CD4-positive, CD25-positive, alpha-beta regulatory T cell (primary cell): Measurements from ENCODE around the gene NACC2. TPM values are rescaled to one million over a fixed set of nuclear protein-coding genes. Genes with fewer than 3 reads are reported as not detected.

Source experiments
- ATAC-seq, 2 donors: fragments of 150-1000 bp; cut with Tn5 transposase; one replicate each; pipeline ENCODE4 v1.10.0; 2021; ENCODE audit warnings: low read depth in 2 of 2, moderate number of reproducible peaks in 2 of 2, moderate library complexity in 1 of 2
- DNase-seq, 3 donors: peaks; one replicate each; pipeline versions ENCODE4 v3.0.0 to v3.0.0-alpha.2; 2012 to 2022; ENCODE audit warnings: mixed read lengths in 1 of 3
- H3K27ac ChIP-seq: one replicate; pipeline ENCODE4 v1.7.0; 2013; ENCODE audit warnings: mild to moderate bottlenecking, low read length; ENCODE audit not compliant: insufficient read depth, poor library complexity, severe bottlenecking
- H3K27me3 ChIP-seq: one replicate; pipeline ENCODE4 v1.7.0; 2013; ENCODE audit warnings: low read length; ENCODE audit not compliant: control insufficient read depth, insufficient read depth
- H3K36me3 ChIP-seq: one replicate; pipeline ENCODE4 v1.7.0; 2013; ENCODE audit warnings: mild to moderate bottlenecking, low read length, moderate library complexity; ENCODE audit not compliant: control insufficient read depth, insufficient read depth
- H3K4me1 ChIP-seq: 2 replicates; pipeline ENCODE4 v1.7.0; 2013; ENCODE audit warnings: mild to moderate bottlenecking, low read length; ENCODE audit not compliant: insufficient read depth, control insufficient read depth, poor library complexity, severe bottlenecking
- H3K4me3 ChIP-seq: one replicate; pipeline ENCODE4 v1.7.0; 2013; ENCODE audit warnings: low read depth, mild to moderate bottlenecking, low read length, moderate library complexity
- H3K9me3 ChIP-seq, 2 experiments: 1 replicate in 1 of 2; 2 replicates in 1 of 2; pipeline ENCODE4 v1.7.0; 2013; ENCODE audit warnings: low read length in 2 of 2, mild to moderate bottlenecking in 1 of 2, moderate library complexity in 1 of 2; ENCODE audit not compliant: control insufficient read depth in 2 of 2
- H3K27ac Mint-ChIP-seq, 3 donors: one replicate each; pipeline ENCODE4 v1.8.0; 2020 to 2022; ENCODE audit warnings: mild to moderate bottlenecking in 3 of 3, mixed read lengths in 3 of 3, moderate library complexity in 2 of 3
- H3K27me3 Mint-ChIP-seq: one replicate; pipeline ENCODE4 v1.8.0; 2022; ENCODE audit warnings: mild to moderate bottlenecking, mixed read lengths
- H3K36me3 Mint-ChIP-seq: one replicate; pipeline ENCODE4 v1.8.0; 2020; ENCODE audit warnings: mixed read lengths
- H3K4me1 Mint-ChIP-seq, 4 donors: one replicate each; pipeline ENCODE4 v1.8.0; 2020 to 2022; ENCODE audit warnings: mixed read lengths in 4 of 4, mild to moderate bottlenecking in 1 of 4
- H3K4me3 Mint-ChIP-seq, 4 donors: one replicate each; pipeline ENCODE4 v1.8.0; 2020 to 2022; ENCODE audit warnings: mild to moderate bottlenecking in 4 of 4, mixed read lengths in 4 of 4, moderate library complexity in 3 of 4
- H3K9me3 Mint-ChIP-seq, 7 donors: one replicate each; pipeline ENCODE4 v1.8.0; 2020 to 2022; ENCODE audit warnings: mixed read lengths in 7 of 7, mild to moderate bottlenecking in 3 of 7, moderate library complexity in 2 of 7
- polyA plus RNA-seq, 4 donors: library from polyadenylated mRNA; unstranded; fragments of 300-500 nt; fragmentation: Illumina TruSeq; gene quantifications; one replicate each; pipeline ENCODE4 v1.2.3, GENCODE V29; 2021
- total RNA-seq: library from RNA; stranded (reverse); gene quantifications from one replicate; pipeline ENCODE4 v1.2.3, GENCODE V29; 2022

The NACC2 gene
- total and polyA plus RNA-seq, 5 donors from 2014 or later: 0.76 to 4.8 (median 1.0) TPM

- no peaks in the 10 kb centered on the region for H3K9me3 ChIP-seq
- no peak for DNase-seq
- H3K9me3 Mint-ChIP-seq: peaks cover 0 to 3% (median 0%) of the 10 kb centered on the region in 7 donors
Observed at GRCh38 chr9:136140966-136141365, 45.9 kb upstream of the NACC2 start.

DNA sequence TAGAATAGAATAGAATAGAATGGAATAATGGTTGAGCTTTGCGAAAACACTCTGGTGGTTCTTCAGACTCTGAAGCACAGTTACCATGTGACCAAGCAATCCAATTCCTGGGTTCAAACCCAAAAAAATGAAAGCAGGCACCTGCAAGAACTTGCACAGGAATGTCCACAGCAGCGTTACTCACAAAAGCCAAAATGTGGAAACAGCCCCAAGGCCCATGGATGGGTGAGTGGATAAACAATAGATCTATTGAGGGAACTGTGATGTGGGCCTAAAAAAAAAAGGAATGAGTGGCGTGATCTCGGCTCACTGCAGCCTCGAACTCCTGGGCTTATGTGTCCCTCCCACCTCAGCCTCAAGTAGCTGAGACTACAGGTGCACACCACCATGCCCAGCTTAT, 45.0 kb upstream of the NACC2 start:
- no peaks in the 10 kb centered on the region for H3K36me3 Mint-ChIP-seq

More at GRCh38 chr9:136140966-136141365, 45.9 kb upstream of the NACC2 start:
- Mint-ChIP-seq H3K27ac (no peak overlapping the region), H3K36me3 (no peaks in the 10 kb centered on the region), H3K4me3 (no peak overlapping the region), H3K4me1 (no peaks in the 10 kb centered on the region), H3K27me3 (peaks cover 5% of the 10 kb centered on the region)
- Histone ChIP-seq H3K27me3 (no peaks in the 10 kb centered on the region), H3K4me1 (no peaks in the 10 kb centered on the region), H3K27ac (no peak overlapping the region), H3K36me3 (no peaks in the 10 kb centered on the region), H3K4me3 (no peak overlapping the region)
- no peak for ATAC-seq

GRCh38 chr9:136138566-136138965, 43.5 kb upstream of the NACC2 start:
- Histone ChIP-seq H3K27me3 (no peaks in the 10 kb centered on the region), H3K9me3 (no peaks in the 10 kb centered on the region), H3K27ac (no peak overlapping the region), H3K4me1 (no peaks in the 10 kb centered on the region), H3K4me3 (no peak overlapping the region), H3K36me3 (no peaks in the 10 kb centered on the region)
- H3K9me3 Mint-ChIP-seq: peaks cover 0 to 3% (median 0%) of the 10 kb centered on the region in 7 donors
- H3K27me3 Mint-ChIP-seq: peaks cover 23% of the 10 kb centered on the region
- no peak for ATAC-seq
- no peaks in the 10 kb centered on the region for H3K36me3 Mint-ChIP-seq
- H3K4me1 Mint-ChIP-seq: peaks cover 0 to 8% (median 0%) of the 10 kb centered on the region in 4 donors
- H3K27ac Mint-ChIP-seq: no peak overlapping the region
- peak in 2 of 3 donors; percentile 15 to 49 for DNase-seq
- H3K4me3 Mint-ChIP-seq: no peak overlapping the region

More for the DNA sequence above, 45.0 kb upstream of the NACC2 start:
- Mint-ChIP-seq H3K27me3 (peaks cover 9% of the 10 kb centered on the region), H3K4me3 (no peak overlapping the region), H3K9me3 (peaks cover 0 to 3% (median 0%) of the 10 kb centered on the region in 7 donors), H3K4me1 (no peaks in the 10 kb centered on the region), H3K27ac (no peak overlapping the region)
- Histone ChIP-seq H3K4me1 (no peaks in the 10 kb centered on the region), H3K4me3 (no peak overlapping the region), H3K27ac (no peak overlapping the region), H3K9me3 (no peaks in the 10 kb centered on the region), H3K36me3 (no peaks in the 10 kb centered on the region), H3K27me3 (no peaks in the 10 kb centered on the region)
- DNase-seq (no peak), ATAC-seq (no peak)

GRCh38 chr9:136137321-136138265, 42.5 kb upstream of the NACC2 start:
- no peak for DNase-seq
- Histone ChIP-seq H3K4me3 (no peak overlapping the region), H3K36me3 (no peaks in the 10 kb centered on the region), H3K4me1 (peaks cover 7% of the 10 kb centered on the region), H3K27ac (no peak overlapping the region), H3K27me3 (no peaks in the 10 kb centered on the region), H3K9me3 (no peaks in the 10 kb centered on the region)
- H3K4me1 Mint-ChIP-seq: peaks cover 0 to 10% (median 0%) of the 10 kb centered on the region in 4 donors
- H3K27me3 Mint-ChIP-seq: peaks cover 23% of the 10 kb centered on the region
- no peak overlapping the region for H3K4me3 Mint-ChIP-seq
- peaks cover 0 to 3% (median 0%) of the 10 kb centered on the region in 7 donors for H3K9me3 Mint-ChIP-seq
- H3K36me3 Mint-ChIP-seq: no peaks in the 10 kb centered on the region
- ATAC-seq: no peak
- H3K27ac Mint-ChIP-seq: no peak overlapping the region

DNA sequence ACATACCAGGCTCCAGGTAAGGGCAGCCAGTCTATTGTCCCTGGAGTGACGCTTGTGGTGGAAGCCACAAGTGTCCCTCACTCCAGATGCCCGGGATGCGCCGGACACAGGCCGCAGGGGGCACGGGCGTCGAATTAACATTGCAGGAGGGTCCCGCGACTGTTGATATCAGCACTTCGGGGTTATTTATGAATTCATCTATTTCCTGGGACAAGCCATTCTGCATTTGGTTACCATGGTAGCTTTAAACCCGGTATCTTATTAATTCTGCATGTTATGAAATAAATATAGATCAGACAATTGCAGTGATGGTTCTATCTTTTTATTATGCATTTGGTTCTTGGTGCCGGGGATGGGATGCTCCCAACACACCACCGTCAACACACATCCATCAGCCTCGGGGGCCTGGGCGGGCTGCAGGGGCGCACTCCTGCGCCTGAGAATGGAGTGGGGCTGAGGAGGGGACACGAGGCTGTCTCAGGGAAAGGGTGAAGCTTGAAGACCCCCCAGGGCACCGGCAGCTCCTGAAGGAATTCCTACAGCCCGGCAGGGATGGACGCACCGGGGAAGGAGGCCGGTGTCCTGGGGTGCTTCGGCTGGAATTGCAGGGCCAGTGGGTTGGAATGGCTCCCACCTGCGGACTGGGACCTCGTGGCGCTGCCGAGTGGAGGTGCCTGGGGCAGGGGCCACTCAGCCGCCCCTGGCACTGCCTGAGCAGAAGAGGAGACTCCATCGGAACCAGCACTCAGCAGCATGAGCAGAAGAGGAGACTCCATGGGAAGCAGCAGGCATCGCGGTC, 41.2 kb upstream of the NACC2 start:
- H3K9me3 Mint-ChIP-seq: peaks cover 0 to 1% (median 0%) of the 10 kb centered on the region in 7 donors
- no peak for ATAC-seq
- H3K27me3 ChIP-seq: no peaks in the 10 kb centered on the region
- H3K9me3 ChIP-seq: no peaks in the 10 kb centered on the region
- H3K36me3 ChIP-seq: no peaks in the 10 kb centered on the region
- no peak overlapping the region for H3K27ac ChIP-seq
- H3K4me1 Mint-ChIP-seq: peaks cover 0 to 14% (median 0%) of the 10 kb centered on the region in 4 donors
- H3K4me1 ChIP-seq: peaks cover 9% of the 10 kb centered on the region
- no peak overlapping the region for H3K4me3 Mint-ChIP-seq
- H3K27me3 Mint-ChIP-seq: peaks cover 29% of the 10 kb centered on the region
- no peak for DNase-seq
- H3K36me3 Mint-ChIP-seq: no peaks in the 10 kb centered on the region
- no peak overlapping the region for H3K4me3 ChIP-seq
- no peak overlapping the region for H3K27ac Mint-ChIP-seq

DNA sequence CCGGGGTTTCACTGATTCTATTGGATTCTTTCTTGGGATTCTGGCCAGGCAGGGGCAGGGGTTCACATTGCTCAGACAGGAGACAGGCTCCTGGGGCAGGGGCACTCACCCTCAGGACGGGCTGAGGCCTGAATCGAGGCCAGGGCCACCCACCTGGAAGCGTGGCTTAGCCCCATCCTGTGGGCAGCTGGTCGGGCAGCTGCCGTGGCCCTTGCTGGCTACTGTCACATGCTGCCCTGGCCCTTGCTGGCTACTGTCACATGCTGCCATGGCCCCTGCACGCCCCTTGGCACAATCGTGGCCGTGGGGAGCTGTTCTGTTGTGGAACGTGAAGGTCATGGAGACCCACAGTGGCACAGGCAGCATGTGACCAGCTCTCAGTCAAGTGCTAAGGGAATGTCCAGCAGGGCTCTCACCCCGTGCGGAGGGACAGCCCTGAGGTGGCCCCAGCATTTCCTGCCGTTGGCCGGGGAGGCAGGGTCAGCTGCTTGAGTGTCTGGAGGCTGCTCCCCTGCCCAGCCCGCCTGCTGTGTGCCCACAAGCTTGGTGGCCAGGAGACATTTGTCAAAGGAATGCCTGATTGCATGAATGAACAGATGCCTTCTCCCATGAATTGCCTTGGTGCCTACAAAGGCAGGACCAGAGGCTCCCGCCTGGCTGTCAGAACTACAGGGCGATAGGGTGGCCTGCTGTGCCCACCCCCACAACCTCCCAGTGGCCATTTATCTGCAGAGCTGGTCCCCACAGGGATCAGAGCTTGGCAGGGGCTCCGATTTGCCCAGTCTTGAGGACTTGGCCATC, 40.4 kb upstream of the NACC2 start:
- no peaks in the 10 kb centered on the region for H3K36me3 ChIP-seq
- no peak for ATAC-seq
- Mint-ChIP-seq H3K4me1 (peaks cover 0 to 14% (median 0%) of the 10 kb centered on the region in 4 donors), H3K36me3 (no peaks in the 10 kb centered on the region), H3K27me3 (peaks cover 29% of the 10 kb centered on the region), H3K27ac (no peak overlapping the region), H3K4me3 (no peak overlapping the region), H3K9me3 (no peaks in the 10 kb centered on the region)
- no peaks in the 10 kb centered on the region for H3K27me3 ChIP-seq
- no peak for DNase-seq
- H3K27ac ChIP-seq: no peak overlapping the region
- peaks cover 9% of the 10 kb centered on the region for H3K4me1 ChIP-seq
- no peak overlapping the region for H3K4me3 ChIP-seq
- H3K9me3 ChIP-seq: no peaks in the 10 kb centered on the region

DNA sequence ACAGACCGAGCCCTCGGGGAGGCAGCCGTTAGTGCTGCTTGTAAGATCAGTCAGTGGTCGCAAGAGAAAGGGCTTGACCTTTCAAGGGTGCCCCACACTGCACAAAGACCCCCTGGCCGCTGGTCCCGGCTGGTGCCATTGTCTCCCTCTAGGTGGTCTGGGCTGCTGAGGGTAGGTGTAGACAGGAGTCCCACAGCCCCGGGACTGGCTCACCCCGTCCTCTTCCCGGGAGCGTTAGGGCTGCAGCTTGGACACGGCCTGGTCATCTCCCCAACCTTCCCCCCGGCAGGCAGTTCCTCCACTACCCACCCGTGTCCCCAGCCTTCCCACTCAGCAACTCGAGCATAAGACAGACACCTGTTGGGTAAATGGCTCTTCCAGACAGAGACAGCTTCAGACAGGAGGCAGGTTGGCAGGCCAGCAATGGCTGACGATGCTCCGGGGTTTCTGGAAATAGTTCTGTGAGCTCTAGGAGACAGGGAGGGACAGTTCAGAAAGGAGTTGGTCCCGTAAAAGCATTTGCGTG, 38.9 kb upstream of the NACC2 start:
- peak overlapping the region in 2 of 4 donors; percentile 62 to 68 for H3K4me3 Mint-ChIP-seq
- Histone ChIP-seq H3K36me3 (no peaks in the 10 kb centered on the region), H3K9me3 (no peaks in the 10 kb centered on the region), H3K4me1 (peaks cover 9% of the 10 kb centered on the region), H3K4me3 (no peak overlapping the region), H3K27me3 (no peaks in the 10 kb centered on the region), H3K27ac (no peak overlapping the region)
- ATAC-seq: no peak
- peaks cover 0 to 14% (median 0%) of the 10 kb centered on the region in 4 donors for H3K4me1 Mint-ChIP-seq
- H3K9me3 Mint-ChIP-seq: no peaks in the 10 kb centered on the region
- no peak overlapping the region for H3K27ac Mint-ChIP-seq
- H3K27me3 Mint-ChIP-seq: peaks cover 29% of the 10 kb centered on the region
- H3K36me3 Mint-ChIP-seq: no peaks in the 10 kb centered on the region
- DNase-seq: no peak
